Amygdala (tissue), 56 donors: ENCODE results near the gene TNRC6B.
"Not testable (repeated sequence)": the region's sequence is repeated elsewhere in the genome, so short reads cannot be mapped to it uniquely, and the experiment has no call there.

ENCODE experiments used
- DNase-seq, 56 donors: peaks; one replicate each; lab custom pipeline; 2025; lab: John Stamatoyannopoulos, UW

Gene TNRC6B, protein sequence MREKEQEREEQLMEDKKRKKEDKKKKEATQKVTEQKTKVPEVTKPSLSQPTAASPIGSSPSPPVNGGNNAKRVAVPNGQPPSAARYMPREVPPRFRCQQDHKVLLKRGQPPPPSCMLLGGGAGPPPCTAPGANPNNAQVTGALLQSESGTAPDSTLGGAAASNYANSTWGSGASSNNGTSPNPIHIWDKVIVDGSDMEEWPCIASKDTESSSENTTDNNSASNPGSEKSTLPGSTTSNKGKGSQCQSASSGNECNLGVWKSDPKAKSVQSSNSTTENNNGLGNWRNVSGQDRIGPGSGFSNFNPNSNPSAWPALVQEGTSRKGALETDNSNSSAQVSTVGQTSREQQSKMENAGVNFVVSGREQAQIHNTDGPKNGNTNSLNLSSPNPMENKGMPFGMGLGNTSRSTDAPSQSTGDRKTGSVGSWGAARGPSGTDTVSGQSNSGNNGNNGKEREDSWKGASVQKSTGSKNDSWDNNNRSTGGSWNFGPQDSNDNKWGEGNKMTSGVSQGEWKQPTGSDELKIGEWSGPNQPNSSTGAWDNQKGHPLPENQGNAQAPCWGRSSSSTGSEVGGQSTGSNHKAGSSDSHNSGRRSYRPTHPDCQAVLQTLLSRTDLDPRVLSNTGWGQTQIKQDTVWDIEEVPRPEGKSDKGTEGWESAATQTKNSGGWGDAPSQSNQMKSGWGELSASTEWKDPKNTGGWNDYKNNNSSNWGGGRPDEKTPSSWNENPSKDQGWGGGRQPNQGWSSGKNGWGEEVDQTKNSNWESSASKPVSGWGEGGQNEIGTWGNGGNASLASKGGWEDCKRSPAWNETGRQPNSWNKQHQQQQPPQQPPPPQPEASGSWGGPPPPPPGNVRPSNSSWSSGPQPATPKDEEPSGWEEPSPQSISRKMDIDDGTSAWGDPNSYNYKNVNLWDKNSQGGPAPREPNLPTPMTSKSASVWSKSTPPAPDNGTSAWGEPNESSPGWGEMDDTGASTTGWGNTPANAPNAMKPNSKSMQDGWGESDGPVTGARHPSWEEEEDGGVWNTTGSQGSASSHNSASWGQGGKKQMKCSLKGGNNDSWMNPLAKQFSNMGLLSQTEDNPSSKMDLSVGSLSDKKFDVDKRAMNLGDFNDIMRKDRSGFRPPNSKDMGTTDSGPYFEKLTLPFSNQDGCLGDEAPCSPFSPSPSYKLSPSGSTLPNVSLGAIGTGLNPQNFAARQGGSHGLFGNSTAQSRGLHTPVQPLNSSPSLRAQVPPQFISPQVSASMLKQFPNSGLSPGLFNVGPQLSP (N-terminal part only)

DNA sequence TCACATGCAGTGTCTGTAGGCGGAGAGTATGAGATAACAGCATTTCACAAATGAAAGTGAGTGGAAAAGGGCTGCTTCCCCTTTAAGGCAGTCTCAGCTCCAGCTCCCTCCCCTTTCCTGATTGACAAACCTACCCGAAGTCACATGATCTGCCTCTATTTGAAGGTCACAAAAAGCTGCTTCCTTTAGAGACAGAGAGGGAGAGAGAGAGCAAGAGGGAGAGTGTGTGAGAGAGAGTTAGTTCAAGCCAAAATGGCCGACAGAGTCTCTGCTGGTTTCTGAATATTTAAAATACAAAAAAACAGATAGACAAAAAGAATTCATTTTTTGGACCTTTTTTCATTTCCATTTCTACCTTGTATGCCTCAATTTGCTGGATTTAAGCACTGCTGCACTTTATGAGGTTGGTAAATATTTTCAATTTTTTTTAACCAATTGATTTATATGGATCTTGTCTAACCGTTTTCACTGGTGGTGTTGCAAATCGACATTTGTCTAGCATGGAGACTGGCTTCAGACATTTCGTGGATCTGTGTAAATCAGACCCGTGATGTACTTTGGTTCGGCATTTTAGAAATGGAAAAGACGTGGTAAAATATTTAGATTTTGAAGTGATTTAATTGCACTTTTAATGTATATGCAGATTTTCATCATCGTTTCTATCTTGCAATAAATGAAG, at the start of gene TNRC6B:
TNRC6B (plus strand) TSS at position 188 of the 679 bp plus-strand sequence; CDS start at position 399, 211 bp downstream.
- peak in 51 of 56 donors; percentile 13 to 97 (median 72) for DNase-seq

DNA sequence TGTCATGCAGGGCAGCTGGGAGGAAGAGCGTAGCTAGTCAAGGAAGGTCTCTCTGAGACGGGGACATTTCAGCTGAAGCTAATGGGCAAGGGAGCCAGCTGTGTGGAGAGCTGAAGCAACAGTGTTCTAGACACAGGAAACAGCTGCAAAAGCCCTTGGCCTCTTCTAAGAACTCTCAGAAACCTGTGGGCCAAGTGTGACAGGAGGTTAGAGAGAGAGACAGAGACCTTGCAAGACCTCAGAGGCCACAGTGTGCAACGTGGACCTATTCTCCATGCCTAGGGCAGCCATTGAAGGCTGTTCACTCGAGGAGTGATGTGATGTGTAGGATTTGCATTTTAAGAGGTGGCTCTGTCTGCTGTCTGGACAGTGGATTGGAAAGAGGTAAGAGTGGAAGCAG, 48.7 kb upstream of the TNRC6B start:
- no peak for DNase-seq

DNA sequence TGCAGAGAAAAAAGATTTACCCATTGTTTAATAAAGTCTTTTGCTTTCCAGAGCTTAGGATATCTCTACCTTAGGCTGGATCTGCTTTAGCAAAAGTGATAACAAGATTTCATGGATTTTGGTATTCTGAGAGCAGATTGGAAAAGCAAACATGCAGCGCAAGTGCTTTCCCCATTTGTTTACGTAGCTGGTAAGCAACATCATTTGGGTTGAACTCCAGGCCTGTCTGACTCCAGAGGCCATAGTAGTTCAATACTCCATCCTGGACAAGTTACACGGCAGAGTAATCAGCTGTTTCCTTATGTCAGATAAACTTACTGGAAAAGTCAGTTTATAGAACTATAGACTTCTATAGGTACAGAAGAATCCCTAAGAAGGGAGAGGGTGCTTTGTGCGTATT, 40.6 kb upstream of the TNRC6B start:
- no peak for DNase-seq

DNA sequence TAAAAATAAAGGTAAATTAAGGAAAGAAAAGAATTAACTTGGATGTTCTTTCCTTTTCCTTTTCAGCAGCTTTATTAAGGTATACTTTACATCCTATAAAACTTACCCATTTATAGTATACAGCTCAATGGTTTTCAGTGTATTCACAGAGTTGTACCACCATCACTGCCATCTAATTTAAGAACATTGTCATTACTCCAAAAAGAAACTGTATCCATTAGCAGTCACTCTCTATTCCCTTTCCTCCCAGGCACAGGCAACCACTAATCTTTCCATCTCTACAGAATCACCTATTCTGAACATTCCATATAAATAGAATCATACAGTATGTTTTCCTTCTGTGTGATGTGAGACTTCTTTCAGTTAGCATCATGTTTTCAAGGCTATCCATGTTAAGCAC, 38.9 kb upstream of the TNRC6B start:
- no peak for DNase-seq

DNA sequence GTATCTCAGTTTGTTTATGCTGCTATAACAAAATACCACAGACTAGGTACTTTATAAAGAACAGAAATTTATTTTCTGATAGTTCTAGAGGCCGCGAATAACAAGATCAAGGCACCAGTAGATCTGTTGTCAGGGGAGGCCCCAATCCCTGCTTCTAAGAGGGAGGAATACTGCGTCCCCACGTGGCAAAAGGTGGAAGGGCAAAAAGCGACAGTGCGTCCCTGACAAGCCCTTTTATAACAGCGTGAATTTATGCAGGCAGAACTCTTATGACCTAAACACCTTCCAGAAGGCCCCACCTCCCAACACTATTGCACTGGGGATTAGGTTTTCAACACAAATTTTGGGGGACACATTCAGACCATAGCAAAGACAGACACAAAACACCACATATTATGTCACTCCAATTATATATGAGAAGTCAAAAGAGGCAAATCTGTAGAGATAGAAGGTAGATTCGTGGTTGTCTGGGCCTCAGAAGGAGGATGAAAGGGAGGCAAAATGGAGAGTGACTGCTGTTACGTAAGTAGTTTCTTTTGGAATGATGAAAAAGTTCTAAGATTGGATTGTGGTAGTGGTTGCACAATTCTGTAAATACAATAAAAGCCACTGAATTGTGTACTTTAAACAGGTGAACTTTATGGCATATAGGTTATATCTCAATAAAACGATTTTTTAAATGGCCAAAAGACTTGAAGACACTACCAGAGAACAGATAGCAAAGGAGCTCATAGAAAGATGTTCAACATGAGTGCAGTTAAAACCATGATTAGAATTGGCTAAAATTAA, 30.1 kb upstream of the TNRC6B start:
- no peak for DNase-seq

DNA sequence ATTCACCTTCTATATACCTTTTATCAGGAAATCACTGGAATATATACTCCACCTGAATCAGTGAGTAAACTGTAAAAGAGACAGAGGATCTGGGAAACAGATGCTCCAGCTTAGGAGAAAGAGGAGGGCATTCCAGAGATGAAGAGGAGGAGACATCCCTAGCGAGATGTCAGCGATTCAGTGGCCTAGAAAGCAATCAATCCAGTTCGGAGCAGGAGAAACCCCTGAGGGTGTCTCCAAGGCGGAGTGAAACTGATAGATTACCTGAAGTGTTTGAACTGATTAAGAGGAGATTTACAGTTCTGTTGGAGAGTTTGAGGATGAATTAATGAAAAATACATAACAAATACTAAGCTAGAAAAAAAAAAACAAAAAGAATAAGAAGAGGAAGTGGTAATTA, 24.5 kb upstream of the TNRC6B start:
- DNase-seq: no peak

DNA sequence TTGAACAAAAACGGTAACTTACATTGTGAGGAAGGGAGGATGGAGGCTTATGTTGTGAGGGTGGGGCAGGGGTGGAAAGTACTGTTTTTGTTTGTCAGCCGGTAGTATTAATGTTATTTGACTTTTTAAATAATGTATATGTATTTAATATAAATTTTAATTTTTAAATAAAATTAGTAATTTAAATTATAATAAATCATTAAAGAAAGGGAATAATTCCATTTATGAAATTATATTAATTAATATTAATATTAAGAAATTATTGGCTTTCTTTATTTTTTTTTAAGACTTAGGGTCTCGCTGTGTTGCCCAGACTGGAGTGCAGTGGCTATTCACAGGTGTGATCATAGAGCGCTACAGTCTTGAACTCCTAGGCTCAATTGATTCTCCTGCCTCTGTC, 24.0 kb upstream of the TNRC6B start:
- no peak for DNase-seq

DNA sequence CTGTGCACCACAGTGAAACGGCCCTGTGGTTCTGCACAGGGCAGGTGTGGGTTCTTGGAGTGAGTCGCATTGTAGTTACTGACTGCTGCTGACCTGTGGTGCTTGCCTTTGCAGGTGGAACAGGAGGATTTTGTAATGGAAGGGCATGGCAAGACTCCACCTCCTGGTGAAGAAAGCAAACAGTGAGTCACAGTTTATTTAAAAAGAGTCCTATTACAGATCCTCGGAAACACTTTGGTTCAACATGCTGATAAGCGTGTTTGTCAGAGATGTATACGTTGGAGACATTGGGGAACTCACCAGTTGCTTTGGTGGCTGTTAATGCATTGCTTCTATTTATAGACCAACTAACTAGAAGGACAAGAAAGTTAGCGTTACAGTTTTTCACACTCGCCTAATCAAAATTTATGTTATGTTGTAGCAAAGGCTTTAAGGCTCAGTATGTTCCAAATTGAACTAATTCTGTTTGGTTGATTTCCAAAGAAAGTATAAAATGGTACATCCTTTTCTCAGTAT, 21.7 kb upstream of the TNRC6B start:
- DNase-seq: no peak

DNA sequence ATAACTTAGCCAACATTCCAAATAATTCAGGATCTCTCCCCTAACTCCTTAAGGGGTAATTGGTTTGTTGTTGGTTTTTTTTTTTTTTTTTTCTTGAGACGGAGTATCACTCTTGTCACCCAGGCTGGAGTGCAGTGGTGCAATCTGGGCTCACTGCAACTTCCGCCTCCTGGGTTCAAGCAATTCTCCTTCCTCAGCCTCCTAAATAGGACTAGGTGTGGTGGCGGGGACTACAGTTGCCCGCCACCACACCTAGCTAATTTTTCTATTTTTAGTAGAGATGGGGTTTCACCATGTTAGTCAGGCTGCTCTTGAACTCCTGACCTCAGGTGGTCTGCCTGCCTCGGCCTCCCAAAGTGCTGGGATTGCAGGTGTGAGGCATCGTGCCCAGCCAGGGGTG, 21.0 kb upstream of the TNRC6B start:
- DNase-seq: not testable (repeated sequence)

DNA sequence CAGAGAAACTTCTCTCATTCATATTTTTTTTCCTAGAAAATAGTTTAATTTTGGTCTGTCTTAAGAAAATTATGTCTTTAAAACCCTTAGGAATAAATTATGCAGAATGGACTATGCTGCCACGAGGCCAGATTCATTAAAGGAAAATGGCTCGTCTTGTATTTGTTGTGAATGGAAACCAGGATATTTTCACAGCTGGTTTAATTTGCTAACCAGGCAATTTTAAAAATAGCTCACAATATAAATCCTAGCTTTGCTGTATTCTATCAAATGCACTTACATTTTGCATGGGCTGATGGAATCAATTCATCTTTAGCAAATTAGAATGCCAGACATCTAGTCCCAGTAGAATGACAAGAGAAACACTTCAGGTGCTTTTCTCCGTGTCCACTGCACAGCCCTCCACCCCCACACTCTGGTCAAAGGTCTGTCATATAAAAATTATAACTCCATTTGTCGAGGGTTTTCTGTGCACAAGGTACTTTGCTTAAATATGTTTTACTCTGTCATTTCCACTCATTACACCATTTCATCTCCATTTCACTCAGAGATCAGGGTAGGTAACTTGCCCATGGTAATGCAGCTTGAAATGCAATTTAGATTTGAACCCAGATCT, 20.3 kb upstream of the TNRC6B start:
- DNase-seq: no peak

DNA sequence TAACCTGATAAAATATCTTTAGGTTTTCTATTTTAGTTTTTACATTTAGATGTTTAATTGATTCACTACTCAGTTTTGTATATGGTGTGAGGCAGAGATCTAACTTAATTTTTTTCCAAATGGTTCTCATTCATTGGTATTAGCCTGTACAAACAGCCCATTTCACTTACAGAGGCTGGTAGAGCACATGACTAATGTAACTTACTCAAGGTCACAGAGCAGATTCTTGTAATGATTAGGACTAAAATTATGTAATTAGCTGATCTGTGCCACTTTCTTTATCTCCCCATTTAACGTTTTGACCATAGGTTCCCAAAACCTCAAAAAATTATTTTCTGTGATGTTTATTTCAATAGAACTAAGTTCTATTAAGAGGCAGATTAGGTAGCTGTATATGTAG, 16.5 kb upstream of the TNRC6B start:
- DNase-seq: no peak

DNA sequence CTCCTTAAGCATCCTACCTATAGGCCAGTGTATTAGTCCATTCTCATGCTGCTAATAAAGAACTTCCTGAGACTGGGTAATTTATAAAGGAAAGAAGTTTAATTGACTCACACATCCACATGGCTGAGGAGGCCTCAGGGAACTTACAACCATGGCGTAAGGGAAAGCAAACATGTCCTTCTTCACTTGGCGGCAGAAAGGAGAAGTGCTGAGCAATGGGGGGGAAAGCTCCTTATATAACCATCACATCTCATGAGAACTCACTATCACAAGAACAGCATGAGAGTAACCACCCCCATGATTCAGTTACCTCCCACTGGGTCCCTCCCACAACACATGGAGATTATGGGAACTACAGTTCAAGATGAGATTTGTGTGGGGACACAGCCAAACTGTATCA, 12.2 kb upstream of the TNRC6B start:
- not testable (repeated sequence) for DNase-seq

DNA sequence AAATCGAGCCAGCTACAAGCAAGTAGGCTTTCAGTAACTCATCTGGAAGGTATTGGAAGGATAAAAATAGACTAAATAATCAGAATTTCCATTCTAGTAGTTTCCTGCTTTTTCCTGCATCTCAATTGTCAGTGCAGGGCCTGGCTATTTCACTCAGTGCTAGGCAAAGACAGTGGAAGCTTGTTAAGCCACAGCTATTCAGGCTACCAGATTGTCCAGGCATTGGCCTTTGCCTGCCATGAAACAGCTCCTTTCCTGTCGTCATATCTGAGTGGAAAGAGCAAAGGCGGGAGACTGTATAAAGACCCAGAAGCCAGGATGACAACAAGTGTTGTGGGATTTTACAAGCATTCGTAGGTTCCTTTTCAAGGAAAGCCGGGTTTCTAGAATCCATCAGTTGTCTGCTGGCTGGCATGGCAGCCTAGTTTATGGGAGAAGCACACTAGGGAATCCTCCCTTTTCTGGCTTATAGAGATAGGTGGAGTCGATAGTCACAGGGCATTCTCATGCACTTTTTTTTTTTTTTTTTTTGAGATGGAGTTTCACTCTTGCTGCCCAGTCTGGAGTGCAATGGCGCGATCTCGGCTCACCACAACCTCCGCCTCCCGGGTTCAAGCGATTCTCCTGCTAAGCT, 2.0 kb upstream of the TNRC6B start:
- peak in 3 of 56 donors; percentile 6 to 44 (median 19) for DNase-seq

DNA sequence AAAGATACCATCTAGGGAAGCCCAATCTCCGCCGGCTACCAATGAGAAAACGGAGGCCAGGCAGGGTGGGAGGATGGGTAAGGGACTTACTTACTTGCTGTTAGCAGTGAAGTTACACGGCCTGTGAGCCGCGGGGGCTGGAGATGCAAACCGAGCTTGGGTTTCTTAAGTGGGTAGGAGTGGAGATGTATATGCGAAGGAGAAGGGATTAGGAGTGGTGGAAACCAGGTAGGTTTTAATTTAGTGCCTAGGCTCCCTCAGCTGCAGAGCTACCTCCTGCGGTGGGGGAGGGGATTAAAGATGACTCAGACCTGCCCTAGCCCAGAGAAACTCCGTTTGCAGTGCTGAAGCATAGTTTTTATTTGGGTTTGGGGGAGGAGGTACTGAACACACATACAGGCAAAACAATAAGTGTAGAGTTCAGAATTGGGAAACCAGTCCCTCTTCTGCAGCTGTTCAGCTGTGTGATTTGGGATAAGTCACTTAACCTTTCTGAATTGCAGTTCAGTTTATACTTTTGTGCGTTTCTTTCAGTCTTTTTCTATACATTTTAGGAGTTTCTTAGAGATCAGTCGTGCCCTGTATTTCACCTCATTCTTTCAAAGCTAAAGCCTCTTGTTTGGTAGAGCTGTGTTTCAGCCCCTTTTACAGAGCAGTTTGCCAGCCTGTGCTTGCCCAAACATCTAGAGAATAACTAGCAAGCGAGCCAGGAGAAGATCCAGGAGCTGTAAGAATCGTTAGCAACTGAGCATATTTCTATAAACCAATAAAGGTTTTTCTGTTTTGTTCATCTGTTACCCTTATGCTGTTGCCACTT, 596 bp upstream of the TNRC6B start:
- peak in 3 of 56 donors; percentile 14 to 16 (median 15) for DNase-seq

DNA sequence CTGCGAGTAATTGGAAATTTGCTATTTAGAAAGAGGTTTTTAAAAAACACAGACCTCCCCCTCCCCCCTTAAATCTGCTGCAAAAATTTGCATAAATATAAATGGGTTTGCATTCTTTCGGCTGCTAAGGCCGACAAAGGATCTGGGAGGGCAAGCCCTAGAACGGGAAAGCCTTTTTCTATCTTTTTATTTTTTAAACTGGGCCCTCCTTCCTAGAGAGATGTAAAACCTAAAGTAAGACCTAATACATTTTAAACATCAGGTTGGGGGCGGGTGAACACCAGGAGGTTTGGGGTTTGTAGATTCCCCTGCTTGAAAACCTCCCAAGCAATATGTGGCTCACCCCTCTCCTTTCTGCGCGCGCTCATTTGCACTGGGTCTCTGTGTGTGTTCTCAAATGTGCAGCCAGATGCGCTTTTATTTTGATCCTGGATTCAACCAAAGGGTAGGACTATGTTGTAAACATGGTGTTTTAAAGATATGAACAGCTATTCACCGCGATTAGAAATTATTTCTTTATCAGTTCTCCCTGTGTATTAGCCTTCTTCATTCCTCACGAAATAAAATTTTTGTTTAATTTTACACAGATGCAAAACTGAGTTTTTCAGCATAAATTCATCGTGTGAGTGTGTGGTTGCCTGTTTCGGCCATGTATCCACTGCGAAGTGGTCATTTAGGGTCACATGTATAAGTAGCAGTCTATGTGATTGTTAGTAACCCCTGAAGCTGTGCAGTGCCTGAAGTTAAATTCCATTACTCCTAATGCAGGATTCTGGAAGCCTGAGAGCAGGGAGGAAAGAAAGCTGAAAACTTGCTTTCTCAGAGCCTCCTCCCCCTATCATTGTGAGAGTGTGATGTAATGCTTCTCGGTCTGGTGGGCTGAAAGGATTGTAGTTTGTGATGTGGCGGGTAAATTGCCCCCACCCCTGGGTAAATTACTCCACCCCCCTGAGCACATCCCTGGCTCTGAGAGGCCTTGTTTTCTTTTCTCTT, 988 bp downstream of the TNRC6B start:
- peak in 12 of 56 donors; percentile 12 to 39 (median 26) for DNase-seq

DNA sequence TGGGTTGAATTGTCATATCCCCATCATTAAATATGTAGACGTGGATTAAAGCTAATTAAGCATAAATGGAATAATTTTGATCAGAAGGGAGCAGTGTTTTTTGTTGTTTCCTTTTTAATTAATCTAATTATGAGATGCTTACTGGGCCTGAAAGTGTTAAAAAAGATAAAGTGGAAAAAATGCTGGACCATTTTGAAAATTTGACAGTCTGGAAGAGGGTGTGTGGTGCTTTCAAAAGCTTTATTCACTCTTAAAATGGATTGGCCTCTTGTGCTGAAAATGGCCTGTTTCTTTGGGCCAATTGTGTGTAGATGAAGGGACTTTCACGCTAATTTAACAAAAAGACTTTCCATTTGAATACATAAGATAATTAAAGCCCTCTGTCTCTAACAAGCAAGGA, 1.8 kb downstream of the TNRC6B start:
- no peak for DNase-seq
